Astrocyte (in vitro differentiated cells and primary cell): ENCODE results near the gene TOM1L2. TPM values are rescaled to one million over a fixed set of nuclear protein-coding genes. Genes with fewer than 3 reads are reported as not detected.

Experiments used
- DNase-seq: peaks from one replicate; pipeline ENCODE4 v3.0.0-alpha.2; 2010; ENCODE audit warnings: low read depth
- FAIRE-seq: peaks from 2 replicates; lab custom pipeline; 2011; peaks lifted over from hg19 to GRCh38; lab: Jason Lieb, UNC
- H2AFZ ChIP-seq: 2 replicates; pipeline ENCODE4 v1.6.0; 2012; ENCODE audit warnings: low read depth, low read length, inconsistent platforms
- H3K27ac ChIP-seq: 2 replicates; pipeline ENCODE4 v1.5.1; 2011; ENCODE audit warnings: low read depth, low read length, inconsistent platforms
- H3K27me3 ChIP-seq: 2 replicates; pipeline ENCODE4 v1.6.0; 2011; ENCODE audit warnings: low read length, inconsistent platforms; ENCODE audit not compliant: insufficient read depth
- H3K36me3 ChIP-seq: 2 replicates; pipeline ENCODE4 v1.5.1; 2011; ENCODE audit warnings: low read length, inconsistent platforms; ENCODE audit not compliant: insufficient read depth
- H3K4me1 ChIP-seq: 2 replicates; pipeline ENCODE4 v1.5.1; 2011; ENCODE audit warnings: low read length, inconsistent platforms; ENCODE audit not compliant: insufficient read depth
- H3K4me2 ChIP-seq: 2 replicates; pipeline ENCODE4 v1.6.0; 2012; ENCODE audit warnings: low read length, inconsistent platforms
- H3K4me3 ChIP-seq: 2 replicates; pipeline ENCODE4 v1.5.1; 2011; ENCODE audit warnings: low read depth, mild to moderate bottlenecking, low read length, inconsistent platforms; ENCODE audit not compliant: insufficient read depth
- H3K79me2 ChIP-seq: 2 replicates; pipeline ENCODE4 v1.6.0; 2012; ENCODE audit warnings: mild to moderate bottlenecking, low read length, inconsistent platforms; ENCODE audit not compliant: insufficient read depth
- H3K9ac ChIP-seq: 2 replicates; pipeline ENCODE4 v1.6.0; 2012; ENCODE audit warnings: mild to moderate bottlenecking, low read length, inconsistent platforms
- H3K9me3 ChIP-seq: 2 replicates; pipeline ENCODE4 v1.5.1; 2012; ENCODE audit warnings: low read depth, mild to moderate bottlenecking, low read length, inconsistent platforms; ENCODE audit not compliant: insufficient read depth
- H4K20me1 ChIP-seq: 2 replicates; pipeline ENCODE4 v1.6.0; 2012; ENCODE audit warnings: low read length, inconsistent platforms; ENCODE audit not compliant: insufficient read depth
- H3K27ac Mint-ChIP-seq: one replicate; pipeline ENCODE4 v1.8.0; 2021; ENCODE audit warnings: mild to moderate bottlenecking, mixed read lengths; ENCODE audit not compliant: unreplicated experiment
- H3K27me3 Mint-ChIP-seq: one replicate; pipeline ENCODE4 v1.8.0; 2021; ENCODE audit warnings: low read depth, mixed read lengths; ENCODE audit not compliant: unreplicated experiment
- H3K36me3 Mint-ChIP-seq: one replicate; pipeline ENCODE4 v1.8.0; 2021; ENCODE audit warnings: low read depth, mixed read lengths; ENCODE audit not compliant: unreplicated experiment
- H3K4me1 Mint-ChIP-seq: one replicate; pipeline ENCODE4 v1.8.0; 2021; ENCODE audit warnings: low read depth, mixed read lengths; ENCODE audit not compliant: unreplicated experiment
- H3K4me3 Mint-ChIP-seq: one replicate; pipeline ENCODE4 v1.8.0; 2021; ENCODE audit warnings: mild to moderate bottlenecking, moderate library complexity, mixed read lengths; ENCODE audit not compliant: unreplicated experiment
- H3K9me3 Mint-ChIP-seq: one replicate; pipeline ENCODE4 v1.8.0; 2021; ENCODE audit warnings: mild to moderate bottlenecking, mixed read lengths; ENCODE audit not compliant: unreplicated experiment
- EZH2 ChIP-seq: IDR thresholded peaks from 2 replicates; pipeline ENCODE4 v1.6.1; 2012; ENCODE audit warnings: mild to moderate bottlenecking, low read length, inconsistent platforms; ENCODE audit not compliant: insufficient read depth
- total RNA-seq: library from RNA; stranded (reverse); gene quantifications from 2 replicates; pipeline ENCODE4 v1.2.1, GENCODE V29; 2021
- TF ChIP-seq, protein P1 (sequence below): IDR thresholded peaks from 2 replicates; pipeline ENCODE4 v1.5.1; 2011; ENCODE audit warnings: low read depth, mild to moderate bottlenecking, inconsistent platforms, low read length, moderate library complexity; ENCODE audit not compliant: insufficient read depth

Gene TOM1L2
- total RNA-seq, 1 donor from 2014 or later, result 54.4 TPM

DNA sequence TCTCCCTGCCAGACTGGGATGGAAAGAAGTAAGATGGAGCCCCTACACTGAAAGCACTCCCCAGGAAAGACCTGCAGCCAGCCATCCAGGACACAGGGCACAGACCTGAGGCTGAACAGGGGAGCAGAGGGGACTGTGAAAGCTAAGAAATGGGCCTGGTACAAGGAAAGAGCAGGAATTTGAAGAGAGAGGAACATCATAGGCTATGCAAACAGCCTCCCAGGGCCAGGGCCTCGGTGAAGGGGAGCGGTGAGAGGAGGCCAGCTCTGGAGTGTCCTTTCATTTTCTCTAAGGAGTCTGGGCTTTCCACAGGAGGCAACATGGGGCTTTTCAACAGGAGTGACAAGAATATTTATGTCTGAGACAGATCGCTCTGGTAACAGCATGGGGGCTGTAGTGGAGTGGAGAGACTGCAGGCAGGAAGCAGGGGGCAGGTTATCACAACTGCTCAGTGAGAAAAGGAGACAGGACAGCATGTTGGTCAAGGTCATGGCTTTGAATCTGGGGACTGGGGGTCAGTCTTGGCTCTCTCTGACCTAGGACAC lies 50.1 kb downstream of the TOM1L2 start:
- Histone ChIP-seq H3K4me2 (peak overlapping the region; percentile 60), H3K36me3 (no peaks in the 10 kb centered on the region), H3K4me1 (peaks cover 48% of the 10 kb centered on the region), H4K20me1 (no peaks in the 10 kb centered on the region), H3K4me3 (no peak overlapping the region), H3K9ac (peak overlapping the region; percentile 58), H3K79me2 (peaks cover 31% of the 10 kb centered on the region), H3K27ac (peak overlapping the region; percentile 90), H3K9me3 (no peaks in the 10 kb centered on the region), H3K27me3 (no peaks in the 10 kb centered on the region), H2AFZ (no peak overlapping the region)
- Mint-ChIP-seq H3K36me3 (no peaks in the 10 kb centered on the region), H3K4me1 (peaks cover 51% of the 10 kb centered on the region), H3K9me3 (no peaks in the 10 kb centered on the region), H3K27me3 (no peaks in the 10 kb centered on the region), H3K4me3 (no peak overlapping the region), H3K27ac (peak overlapping the region; percentile 99)
- TF ChIP-seq EZH2, result no peak
- FAIRE-seq (no peak), DNase-seq (no peak)

GRCh38 chr17:17921192-17922069 lies 50.8 kb downstream of the TOM1L2 start:
- H3K4me3 Mint-ChIP-seq, result peak overlapping the region; percentile 67
- no peaks in the 10 kb centered on the region for H4K20me1 ChIP-seq
- FAIRE-seq (peak; percentile 60), DNase-seq (peak; percentile 96)
- H3K27me3 ChIP-seq, result no peaks in the 10 kb centered on the region
- no peaks in the 10 kb centered on the region for H3K9me3 Mint-ChIP-seq
- H3K36me3 ChIP-seq, result no peaks in the 10 kb centered on the region
- peaks cover 45% of the 10 kb centered on the region for H3K4me1 Mint-ChIP-seq
- no peak overlapping the region for H2AFZ ChIP-seq
- no peak for TF ChIP-seq EZH2
- TF ChIP-seq, protein P1, sequence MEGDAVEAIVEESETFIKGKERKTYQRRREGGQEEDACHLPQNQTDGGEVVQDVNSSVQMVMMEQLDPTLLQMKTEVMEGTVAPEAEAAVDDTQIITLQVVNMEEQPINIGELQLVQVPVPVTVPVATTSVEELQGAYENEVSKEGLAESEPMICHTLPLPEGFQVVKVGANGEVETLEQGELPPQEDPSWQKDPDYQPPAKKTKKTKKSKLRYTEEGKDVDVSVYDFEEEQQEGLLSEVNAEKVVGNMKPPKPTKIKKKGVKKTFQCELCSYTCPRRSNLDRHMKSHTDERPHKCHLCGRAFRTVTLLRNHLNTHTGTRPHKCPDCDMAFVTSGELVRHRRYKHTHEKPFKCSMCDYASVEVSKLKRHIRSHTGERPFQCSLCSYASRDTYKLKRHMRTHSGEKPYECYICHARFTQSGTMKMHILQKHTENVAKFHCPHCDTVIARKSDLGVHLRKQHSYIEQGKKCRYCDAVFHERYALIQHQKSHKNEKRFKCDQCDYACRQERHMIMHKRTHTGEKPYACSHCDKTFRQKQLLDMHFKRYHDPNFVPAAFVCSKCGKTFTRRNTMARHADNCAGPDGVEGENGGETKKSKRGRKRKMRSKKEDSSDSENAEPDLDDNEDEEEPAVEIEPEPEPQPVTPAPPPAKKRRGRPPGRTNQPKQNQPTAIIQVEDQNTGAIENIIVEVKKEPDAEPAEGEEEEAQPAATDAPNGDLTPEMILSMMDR, result no peak
- no peaks in the 10 kb centered on the region for H3K9me3 ChIP-seq
- H3K4me1 ChIP-seq, result peaks cover 48% of the 10 kb centered on the region
- H3K4me2 ChIP-seq, result peak overlapping the region; percentile 73
- peaks cover 25% of the 10 kb centered on the region for H3K79me2 ChIP-seq
- H3K4me3 ChIP-seq, result no peak overlapping the region
- H3K9ac ChIP-seq, result peak overlapping the region; percentile 74
- peak overlapping the region; percentile 99 for H3K27ac Mint-ChIP-seq
- H3K36me3 Mint-ChIP-seq, result no peaks in the 10 kb centered on the region
- H3K27me3 Mint-ChIP-seq, result no peaks in the 10 kb centered on the region
- peak overlapping the region; percentile 90 for H3K27ac ChIP-seq

DNA sequence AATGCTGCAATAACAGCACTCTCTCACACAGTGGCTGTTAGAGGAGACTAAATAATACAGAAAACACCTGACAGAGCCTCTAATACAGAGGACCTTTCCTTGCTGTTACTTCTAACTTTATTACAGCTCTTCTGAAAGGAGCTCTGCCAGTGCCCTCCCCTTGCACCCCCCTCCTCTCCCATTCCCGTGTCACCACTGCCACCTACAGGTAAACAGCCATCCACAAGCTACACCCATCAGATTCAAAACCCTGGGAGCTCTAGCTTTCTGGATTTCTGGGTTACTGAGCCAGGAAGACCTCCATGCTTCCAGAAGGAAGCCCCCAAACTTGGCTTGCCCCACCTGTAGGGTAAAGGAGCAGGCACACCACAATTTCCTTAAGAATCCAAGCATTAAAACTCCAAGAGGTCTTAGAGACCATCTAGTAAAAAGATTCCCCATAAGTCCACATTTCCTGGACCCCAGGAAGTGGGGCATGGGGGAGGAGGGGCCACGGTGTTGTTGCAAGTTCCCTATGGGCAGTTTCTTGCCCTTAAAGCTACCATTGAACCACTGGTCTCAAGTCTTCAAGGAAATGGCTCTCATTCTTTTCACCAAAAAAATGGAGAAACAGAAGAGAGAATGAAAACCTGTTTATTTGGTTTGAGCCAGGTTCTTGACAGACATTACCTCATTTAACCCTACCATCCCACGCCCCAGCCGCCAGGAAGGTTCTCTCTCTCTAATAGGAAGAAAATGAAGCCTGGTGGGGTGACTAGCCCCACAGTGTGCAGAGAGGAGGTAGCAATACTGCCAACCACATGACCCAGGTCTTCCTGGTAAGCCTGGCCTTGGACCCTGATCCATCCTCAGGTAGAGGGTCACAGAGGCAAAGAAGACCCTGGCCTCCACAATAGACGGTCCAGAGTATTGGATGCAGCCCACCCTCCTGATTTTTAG lies 52.8 kb downstream of the TOM1L2 start:
- no peaks in the 10 kb centered on the region for H3K36me3 Mint-ChIP-seq
- H3K4me3 ChIP-seq, result no peak overlapping the region
- no peaks in the 10 kb centered on the region for H3K36me3 ChIP-seq
- H3K4me2 ChIP-seq, result peak overlapping the region; percentile 20
- DNase-seq, result peak; percentile 52
- no peak overlapping the region for H3K4me3 Mint-ChIP-seq
- peak overlapping the region; percentile 49 for H3K9ac ChIP-seq
- peaks cover 48% of the 10 kb centered on the region for H3K4me1 ChIP-seq
- no peaks in the 10 kb centered on the region for H4K20me1 ChIP-seq
- no peak for TF ChIP-seq EZH2
- TF ChIP-seq, protein P1, result peak; percentile 78
- no peaks in the 10 kb centered on the region for H3K27me3 ChIP-seq
- H3K4me1 Mint-ChIP-seq, result peaks cover 40% of the 10 kb centered on the region
- H3K27me3 Mint-ChIP-seq, result no peaks in the 10 kb centered on the region
- no peaks in the 10 kb centered on the region for H3K9me3 Mint-ChIP-seq
- H3K9me3 ChIP-seq, result no peaks in the 10 kb centered on the region
- H3K27ac ChIP-seq, result peak overlapping the region; percentile 29
- H3K79me2 ChIP-seq, result peaks cover 7% of the 10 kb centered on the region
- no peak overlapping the region for H2AFZ ChIP-seq
- FAIRE-seq, result no peak
- peak overlapping the region; percentile 89 for H3K27ac Mint-ChIP-seq
